HG03064 (cell line): ENCODE measurements around the gene SPINK14.

ENCODE experiments used
- ATAC-seq: cut with Tn5 transposase; IDR thresholded peaks from one replicate; pipeline ENCODE4 v1.9.1; 2021; ENCODE audit warnings: low read depth; ENCODE audit not compliant: unreplicated experiment

SPINK14 gene, protein sequence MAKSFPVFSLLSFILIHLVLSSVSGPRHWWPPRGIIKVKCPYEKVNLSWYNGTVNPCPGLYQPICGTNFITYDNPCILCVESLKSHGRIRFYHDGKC

DNA sequence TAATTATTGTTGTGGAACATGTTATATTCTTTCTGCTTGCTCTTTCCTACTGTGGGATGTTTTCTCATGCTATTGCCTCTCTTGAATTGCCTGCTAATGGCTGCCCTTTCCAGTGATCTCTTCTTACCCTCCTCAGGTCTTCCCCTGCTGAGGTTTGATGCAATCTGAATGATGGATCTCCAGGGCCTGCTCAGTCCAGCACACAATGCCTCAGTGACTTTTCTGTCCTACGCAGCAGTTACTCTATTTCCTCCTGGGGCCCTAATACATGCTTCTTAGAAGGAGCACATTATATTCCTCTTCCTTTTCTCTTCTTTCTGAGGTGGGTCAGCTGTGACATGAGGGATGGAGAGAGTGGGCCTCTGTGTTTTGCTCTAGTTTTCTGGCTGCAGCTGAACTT is at the start of gene SPINK14:
Gene SPINK14 (plus strand): TSS at position 301 of the 400 bp plus-strand sequence. CDS start 1,187 bp downstream, outside the sequence.
- ATAC-seq, result no peak

DNA sequence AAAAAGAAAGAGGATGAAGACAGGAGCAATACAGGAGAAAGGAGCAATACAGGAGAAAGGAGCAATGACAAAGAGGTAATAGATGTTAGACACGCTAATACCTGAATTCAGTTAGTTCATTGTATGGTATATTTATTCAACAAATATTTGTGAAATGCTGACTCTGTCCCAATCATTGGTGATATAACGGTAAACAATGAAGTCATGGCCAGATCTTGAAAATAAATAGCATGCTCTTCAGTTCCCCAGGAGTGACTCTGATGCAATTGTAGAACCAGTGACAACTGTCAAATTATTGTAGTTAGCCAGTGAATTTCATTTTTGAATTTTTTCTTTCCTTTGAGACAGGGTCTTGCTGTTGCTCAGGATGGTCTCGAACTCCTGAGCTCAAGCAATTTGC is 48.0 kb upstream of the SPINK14 start:
- ATAC-seq, result no peak

DNA sequence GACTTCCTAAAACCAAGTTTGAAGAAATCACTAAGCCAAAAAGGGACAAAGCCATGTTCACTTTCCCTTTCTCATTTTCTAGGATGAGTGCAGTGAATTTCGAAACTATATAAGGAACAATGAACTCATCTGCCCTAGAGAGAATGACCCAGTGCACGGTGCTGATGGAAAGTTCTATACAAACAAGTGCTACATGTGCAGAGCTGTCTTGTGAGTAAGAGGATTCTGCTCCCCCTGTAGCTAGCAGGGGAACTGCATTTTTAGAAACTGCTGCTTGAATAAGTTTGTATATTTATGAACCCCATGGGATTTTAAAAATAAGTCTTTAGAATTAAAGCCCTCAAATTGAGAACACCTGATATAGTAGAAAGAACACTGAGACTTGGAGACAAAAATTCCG is 42.7 kb upstream of the SPINK14 start:
- no peak for ATAC-seq

DNA sequence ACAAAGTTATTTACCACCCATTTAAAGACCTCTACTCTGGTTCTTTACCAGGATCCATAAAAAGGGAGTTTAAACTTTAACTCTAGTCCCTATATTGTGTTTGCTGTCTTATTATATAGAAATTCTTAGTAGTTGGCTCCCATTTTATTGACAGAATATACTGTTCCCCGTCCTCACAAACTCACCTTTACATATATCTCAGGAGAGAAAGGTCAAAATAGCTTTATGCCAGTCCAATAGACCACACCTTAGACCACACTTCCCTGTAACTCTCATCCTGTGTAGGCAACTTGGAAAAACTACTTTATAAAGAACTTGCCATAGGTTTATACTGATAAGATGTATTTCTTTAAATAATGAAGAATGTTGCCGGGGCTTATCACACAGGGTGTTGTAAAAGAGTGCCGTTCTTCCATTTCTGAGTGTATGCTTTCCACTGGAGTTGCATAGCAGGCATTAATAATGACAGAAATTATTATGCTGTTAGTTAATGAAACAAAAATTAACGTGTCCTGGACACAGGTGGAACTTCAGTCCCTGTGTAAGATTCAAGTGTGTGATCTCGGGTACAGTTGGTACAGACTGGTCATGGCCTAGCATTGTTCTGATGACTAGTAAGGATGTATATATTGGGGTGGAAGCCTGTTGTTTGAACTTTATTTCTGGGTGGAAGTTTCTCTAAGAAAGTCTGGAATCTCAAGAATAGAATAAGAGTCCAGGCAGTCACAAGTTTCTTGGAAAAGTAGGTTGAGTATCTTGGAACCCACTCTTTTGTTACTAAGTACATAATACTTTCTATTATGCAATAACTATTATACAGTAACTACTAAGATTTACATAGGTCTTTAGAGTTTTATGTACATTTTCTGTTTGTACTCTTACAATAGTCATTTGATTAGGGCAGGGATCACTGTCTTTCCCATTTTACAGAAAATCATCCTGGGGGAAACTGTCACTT is 33.0 kb upstream of the SPINK14 start:
- ATAC-seq, result no peak

DNA sequence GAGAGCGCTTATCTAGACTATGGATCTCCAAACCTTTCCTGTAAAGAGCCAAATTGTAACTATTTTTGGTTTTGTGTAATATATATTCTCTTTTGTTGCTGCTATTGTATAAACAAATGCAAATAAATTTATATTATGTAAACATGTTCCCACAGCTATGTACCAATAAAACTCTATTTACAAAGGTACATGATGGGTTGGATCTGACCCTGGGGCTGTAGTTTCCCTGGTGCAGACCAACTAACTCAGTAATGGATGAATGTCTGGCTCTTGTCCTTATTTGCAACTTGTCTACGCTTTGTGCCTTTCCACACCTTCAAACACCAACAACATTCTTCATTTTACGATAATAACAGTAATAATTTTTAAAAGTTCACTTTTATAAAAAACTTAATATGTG is 27.5 kb upstream of the SPINK14 start:
- no peak for ATAC-seq

DNA sequence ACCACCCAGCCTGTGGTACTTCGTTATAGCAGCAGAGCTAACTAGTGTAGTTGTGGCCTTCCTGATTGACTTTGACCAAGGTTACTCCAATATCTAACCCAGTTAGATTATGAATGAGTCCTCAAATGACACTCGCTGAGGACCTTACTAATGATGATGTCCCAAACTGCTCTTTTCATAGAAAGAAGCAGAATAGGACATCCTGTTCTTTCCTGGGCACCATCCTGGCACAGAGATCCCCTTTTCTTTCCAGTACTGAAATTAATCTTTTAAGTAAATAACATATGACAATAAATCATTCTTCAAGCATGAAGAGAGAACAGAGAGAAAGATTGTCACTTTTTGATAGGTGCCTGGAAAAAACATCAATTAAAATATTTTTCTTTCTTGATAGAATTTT is 26.7 kb upstream of the SPINK14 start:
- no peak for ATAC-seq

DNA sequence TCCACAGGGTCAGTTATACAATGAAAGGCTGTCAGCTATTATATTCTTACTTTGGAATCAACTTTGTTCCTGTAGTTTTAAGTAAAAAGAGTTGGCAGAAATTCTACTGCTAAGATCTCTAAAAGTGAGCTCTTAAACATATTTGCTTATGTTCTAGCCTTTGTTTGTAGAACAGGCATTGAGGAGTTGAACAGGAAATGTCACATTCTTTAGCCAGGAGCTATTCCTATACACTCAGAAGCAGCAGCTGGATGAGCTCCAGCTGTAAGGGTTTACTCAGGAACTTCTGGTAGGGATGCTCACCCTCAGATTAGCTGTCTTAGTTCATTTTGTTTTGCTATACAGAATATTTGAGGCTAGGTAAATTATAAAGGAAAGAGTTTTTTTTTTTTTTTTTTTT is 22.4 kb upstream of the SPINK14 start:
- ATAC-seq, result no peak

DNA sequence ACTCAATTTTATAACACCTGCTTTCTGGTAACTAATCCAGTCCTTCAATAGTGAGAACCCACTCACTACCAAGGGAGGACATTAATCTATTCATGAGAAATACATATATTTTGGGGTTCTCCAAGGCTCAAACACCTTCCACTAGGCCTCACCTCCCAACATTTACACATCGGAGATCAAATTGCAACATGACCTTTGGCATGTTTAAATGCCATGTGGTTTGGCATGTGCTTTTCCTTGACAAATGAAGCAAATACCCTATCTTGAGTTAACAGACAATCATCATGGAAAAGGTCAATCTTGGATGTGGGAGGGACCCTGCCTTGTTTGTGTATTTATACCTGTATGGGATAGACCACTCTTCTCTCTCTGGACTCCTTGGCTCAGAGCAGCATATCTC is 21.9 kb upstream of the SPINK14 start:
- no peak for ATAC-seq

DNA sequence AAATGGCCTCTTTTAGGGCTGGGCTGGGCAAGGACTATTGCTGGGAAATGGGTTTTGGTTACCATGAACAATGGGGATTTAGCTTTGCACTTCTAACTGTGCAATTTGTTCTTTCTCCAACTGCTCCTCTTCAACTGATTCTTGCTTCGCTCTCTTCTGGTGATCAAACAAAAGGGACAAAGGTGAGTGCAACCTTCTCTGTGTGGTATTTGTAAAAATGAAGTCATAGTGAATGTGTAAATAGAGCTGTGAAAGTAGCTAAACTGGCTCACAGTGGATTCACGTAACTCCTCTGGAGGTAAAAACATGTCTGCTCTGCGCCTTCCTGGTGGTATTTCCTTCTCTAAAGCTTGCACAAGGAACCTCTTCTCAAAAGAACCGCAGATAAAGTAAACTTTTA is 20.9 kb upstream of the SPINK14 start:
- no peak for ATAC-seq

DNA sequence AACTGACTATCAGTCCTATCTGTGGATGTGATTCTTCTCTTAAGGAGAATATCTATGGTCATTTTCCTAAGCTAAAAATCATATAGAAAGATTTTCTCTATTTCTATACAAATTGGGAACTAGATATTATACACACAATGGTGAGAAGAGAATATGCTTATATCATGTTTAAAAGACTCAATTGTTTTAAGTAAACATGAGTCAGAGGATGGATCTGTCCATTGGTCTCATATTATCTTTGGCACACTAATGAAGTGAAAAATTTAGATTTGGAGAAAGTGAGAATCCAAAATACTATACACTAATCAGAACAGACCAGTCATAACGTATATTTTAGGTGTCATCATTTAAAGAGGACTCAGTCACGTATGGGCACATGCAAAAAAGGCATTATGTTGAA is 16.5 kb upstream of the SPINK14 start:
- no peak for ATAC-seq

DNA sequence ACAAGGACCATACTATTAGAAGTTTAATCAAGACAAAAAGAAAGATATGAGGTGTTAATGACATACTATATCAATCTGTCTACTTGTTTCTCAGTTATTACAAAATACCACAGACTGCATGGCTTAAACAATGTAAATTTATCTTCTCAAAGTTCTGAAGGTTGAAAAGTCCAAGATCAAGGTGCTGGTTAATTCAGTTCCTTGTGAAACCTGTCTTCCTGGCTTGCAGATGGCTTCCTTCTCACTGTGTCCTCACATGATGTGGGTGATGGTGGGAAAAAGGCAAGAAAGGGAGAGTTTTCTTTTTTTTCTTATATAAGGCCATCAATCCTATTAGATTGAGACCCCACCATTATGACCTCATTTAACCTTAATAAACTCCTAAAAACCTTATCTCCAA is 15.6 kb upstream of the SPINK14 start:
- ATAC-seq, result no peak

DNA sequence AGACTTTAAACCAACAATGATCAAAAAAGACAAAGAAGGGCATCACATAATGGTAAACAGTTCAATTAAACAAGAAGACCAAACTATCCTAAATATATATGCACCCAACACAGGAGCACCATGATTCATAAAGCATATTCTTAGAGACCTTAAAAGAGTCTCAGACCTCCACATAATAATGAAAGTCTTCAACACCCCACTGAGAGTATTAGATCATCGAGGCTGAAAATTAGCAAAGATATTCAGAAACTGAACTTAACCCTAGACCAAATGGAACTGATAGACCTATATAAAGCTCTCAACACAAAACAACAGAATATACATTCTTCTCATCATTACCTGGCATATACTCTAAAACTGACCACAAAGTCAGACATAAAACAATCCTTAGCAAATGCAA is 11.7 kb upstream of the SPINK14 start:
- ATAC-seq, result no peak

DNA sequence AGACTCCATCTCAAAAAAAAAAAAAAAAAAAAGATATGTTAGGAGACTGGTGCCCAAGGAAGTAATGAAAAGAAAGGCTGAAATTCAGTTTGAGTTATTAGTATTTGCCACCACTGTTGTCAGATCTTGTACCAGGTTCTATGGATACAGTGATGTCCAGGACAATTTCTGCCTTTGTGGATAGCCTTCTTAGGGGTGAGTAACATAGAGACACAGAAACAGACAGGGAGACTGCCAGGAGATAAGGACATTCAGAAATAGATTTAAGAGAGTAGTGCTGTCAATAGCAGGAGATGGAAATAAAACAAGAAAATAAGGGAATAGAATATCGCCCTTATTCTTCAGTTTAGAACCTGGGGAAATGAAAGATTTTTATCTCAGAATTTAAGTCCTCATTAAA is 6.3 kb upstream of the SPINK14 start:
- no peak for ATAC-seq

DNA sequence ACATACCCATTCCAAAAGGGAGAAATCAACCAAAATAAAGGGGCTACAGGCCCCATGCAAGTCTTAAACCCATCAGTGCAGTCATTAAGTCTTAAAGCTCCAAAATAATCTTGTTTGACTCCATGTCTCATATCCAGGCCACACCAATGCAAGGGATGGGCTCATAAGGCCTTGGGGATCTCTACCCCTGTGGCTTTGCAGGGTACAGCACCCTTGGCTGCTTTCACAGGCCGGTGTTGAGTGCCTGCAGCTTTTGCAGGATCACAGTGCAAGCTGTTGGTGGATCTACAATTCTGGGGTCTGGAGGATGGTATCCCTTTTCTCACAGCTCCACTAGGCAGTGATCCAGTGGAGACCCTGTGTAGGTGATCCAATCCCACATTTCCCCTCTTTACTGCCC is 5.0 kb upstream of the SPINK14 start:
- ATAC-seq, result no peak

DNA sequence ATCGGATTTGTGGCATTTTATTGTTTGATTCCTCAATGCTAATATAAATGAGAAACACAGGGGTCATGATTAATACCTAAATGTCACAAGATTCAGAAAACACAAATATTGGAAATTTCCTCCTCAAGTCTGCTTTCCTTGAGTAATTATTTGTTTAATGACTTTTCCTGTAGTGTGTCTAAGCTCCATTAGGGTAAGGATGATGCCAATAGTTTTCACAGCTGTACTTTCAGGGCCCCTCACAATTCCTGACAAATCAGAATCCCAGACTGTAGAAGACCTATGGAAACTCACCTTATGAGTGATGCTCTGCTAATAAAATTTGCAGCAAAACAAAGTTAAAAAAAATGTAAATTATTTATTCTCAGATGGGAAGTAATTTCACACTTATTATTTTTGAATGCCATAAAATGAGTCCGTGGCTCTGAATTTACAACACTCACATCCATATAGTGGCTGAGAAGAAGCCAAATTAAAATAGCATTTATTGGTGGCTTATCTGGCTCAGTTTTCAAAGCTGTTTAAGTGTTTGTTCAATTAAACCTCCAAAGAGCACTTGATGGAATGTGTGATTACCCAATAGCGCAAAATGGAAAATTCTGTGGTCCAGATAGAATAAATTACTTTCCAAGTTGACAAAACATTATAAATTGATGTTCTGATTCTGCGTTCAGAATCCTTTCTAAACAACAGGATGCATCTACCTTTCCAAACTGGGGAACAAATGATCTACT is 1.6 kb upstream of the SPINK14 start:
- no peak for ATAC-seq

DNA sequence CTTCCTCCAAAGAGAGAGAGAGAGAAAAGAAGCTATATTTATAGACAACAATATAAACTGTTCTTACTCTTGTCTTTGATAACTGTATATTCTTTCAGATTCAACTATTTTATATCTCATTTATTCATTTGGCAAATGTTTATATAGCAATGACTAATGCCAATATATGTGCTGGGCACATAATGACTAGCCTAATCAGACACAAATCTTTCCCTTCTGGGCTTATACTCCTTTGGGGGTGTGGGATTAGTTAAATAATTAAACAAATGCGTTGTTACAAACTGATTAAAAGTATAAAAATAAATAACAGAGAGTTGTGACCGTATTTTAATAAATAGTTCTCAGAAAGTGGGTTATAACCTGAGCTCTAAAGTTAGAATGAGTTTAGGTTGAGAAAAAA is 4.0 kb downstream of the SPINK14 start:
- ATAC-seq, result no peak

DNA sequence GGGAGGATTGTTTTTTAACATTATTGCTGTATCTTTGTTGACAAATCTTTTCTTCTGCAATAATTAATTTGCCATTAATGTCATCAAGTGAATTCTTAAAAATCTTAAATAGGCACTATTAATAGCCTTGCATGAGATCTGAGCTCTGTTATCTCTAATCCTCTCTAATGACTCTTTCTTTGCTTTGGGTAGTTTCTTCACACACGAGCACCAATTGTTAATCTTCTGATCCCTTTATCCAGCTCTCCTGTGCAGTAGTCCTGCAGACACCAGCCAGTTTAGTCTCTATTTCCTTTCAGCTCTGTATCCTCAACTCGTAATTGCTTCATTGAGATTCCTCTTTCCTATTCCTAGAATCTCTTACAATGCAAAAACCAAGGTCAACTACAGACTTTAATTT is 8.1 kb downstream of the SPINK14 start:
- no peak for ATAC-seq

DNA sequence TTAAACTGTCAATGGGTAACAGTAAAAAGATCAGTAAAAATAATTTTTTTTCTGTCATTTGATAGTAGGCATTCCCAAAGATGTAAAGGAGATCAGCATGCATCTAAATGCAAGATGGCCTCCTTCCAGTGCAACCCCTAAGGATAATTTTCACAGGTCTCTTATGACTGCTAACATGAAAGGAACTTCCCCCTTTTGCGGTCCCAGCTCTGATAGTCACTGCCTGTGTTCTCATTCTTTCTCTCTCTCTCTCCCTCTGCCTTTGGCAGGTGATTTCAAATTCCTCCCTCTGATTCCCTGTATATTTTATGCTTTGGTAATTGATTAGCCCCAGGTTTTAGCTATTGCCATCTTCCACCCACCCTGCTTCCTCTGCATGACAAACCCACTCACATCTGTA is 8.9 kb downstream of the SPINK14 start:
- no peak for ATAC-seq

DNA sequence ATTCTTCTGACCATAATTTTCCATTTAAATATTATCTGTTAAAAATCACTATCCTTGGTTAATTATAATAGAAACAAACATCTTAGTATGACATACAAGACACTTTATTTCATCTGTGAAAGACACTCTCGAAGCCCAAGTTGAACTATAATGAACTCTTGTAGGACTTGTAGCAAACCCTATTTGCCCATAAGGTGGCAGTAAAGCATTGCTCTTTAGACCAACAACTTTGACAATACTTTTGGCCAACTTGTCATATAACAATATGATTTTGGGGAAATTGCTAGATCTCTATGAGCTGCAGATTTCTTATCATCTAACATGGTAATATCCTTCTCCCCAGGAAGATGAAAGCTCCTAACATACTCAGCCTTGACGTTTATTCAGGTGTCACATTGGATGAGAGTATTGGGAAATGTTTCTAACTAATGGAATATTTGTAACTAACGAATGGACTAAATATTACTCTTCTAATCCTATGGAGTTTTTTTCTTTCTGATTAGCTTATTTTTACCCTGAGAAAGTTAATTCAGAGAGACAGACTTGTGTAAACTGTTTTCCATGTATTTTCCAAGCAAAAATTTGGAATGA is 11.0 kb downstream of the SPINK14 start:
- ATAC-seq, result no peak

DNA sequence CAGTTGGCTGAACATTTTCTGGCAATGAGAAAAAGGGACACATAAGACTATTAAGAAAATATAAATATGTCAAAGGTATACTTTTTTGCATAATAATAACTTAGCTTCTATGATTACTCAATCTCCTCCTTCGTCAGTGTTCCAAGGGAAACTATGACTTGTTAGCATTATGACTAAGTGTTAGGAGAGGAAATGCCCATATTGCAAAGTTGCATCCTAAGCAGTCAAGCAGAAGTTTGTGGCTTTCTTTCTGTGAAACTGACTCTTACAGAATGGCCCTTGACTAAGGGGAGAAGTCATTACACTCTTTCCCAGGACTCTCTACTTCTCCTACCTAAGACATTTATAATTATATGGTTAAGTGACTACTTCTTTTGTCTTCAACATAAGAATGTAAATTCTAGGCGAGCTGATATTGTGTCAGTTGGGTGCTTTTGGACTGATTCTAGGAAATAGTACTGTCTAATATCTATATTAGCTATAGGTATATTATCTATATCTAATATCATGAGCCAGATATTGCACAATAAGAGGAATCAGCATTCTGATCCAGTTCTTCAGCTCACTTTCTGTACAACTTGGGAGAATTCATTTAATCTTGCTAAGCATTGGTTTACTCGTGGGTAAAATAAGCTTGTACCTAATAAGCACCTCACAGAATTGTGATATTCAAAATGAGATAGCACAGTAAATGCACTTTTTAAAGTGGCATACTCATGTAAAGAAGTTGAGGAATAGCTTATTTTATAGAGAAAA is 18.1 kb downstream of the SPINK14 start:
- ATAC-seq, result no peak

DNA sequence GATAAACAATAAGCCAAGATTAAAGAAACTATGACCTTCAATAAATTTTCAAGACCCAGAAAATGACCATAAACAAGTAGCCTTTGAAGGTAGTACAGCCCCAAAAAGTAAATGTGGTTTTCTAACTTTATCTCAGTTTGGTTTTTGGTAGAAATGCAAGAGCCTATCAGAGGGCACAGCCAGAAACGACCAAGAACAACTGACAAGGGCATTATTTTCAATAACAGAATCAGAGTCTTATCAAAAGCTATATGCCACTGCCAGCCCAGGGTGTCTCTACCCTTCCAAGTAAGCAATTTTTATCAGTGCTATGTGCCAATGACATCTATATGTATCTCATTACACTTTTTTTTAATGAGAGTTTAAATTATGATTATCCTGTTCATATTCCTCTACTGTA is 22.7 kb downstream of the SPINK14 start:
- ATAC-seq, result no peak
